IMR-90 (cell line): ENCODE data around the gene RANBP3. TPM values are rescaled to one million over a fixed set of nuclear protein-coding genes. Genes with fewer than 3 reads are reported as not detected.

Experiments
- ATAC-seq: fragments of 200-7000 bp; cut with Tn5 transposase; 2 replicates; pipeline ENCODE4 v1.9.1; 2020; ENCODE audit warnings: low read depth, mild to moderate bottlenecking, moderate library complexity
- BruUV-seq: library from RNA; stranded (reverse); fragments of 400-500 nt; replicated peaks from 2 replicates; lab custom pipeline; 2021; lab: Mats Ljungman, UMichigan
- CTCF ChIA-PET: fragments of 300-600 bp; formaldehyde crosslinking; extraction: SDS; loops from one replicate; lab custom pipeline; 2021; ENCODE audit warnings: antibody characterized with exemption; lab: Yijun Ruan, JAX
- POLR2A ChIA-PET: fragments of 300-600 bp; sonication (Branson Sonifier 250); formaldehyde crosslinking; loops from one replicate; lab custom pipeline; 2022; ENCODE audit warnings: antibody characterized with exemption; ENCODE audit not compliant: unreplicated experiment; lab: Charles Lee
- DNase-seq: peaks from one replicate; pipeline ENCODE4 v3.0.0; 2013
- H2AFZ ChIP-seq: replicated peaks from 2 replicates; pipeline ENCODE3; 2013; ENCODE audit warnings: low read length, mild to moderate bottlenecking; ENCODE audit not compliant: poor library complexity
- H2AK5ac ChIP-seq: 2 replicates; pipeline ENCODE4 v1.6.1; 2013; ENCODE audit warnings: low read depth, low read length, inconsistent platforms
- H2AK9ac ChIP-seq: replicated peaks from 2 replicates; pipeline ENCODE3; 2013; ENCODE audit warnings: mild to moderate bottlenecking, low read depth, low read length, moderate library complexity; ENCODE audit not compliant: poor library complexity
- H2BK120ac ChIP-seq: 2 replicates; pipeline ENCODE4 v1.6.1; 2013; ENCODE audit warnings: low read depth, low read length, inconsistent platforms
- H2BK15ac ChIP-seq: 3 replicates; pipeline ENCODE4 v1.6.1; 2013; ENCODE audit warnings: low read depth, low read length, inconsistent platforms
- H2BK20ac ChIP-seq: 2 replicates; pipeline ENCODE4 v1.6.1; 2013; ENCODE audit warnings: low read depth, mild to moderate bottlenecking, inconsistent platforms, low read length, moderate library complexity
- H2BK5ac ChIP-seq: 2 replicates; pipeline ENCODE4 v1.6.1; 2013; ENCODE audit warnings: mild to moderate bottlenecking, low read depth, low read length, inconsistent platforms; ENCODE audit not compliant: poor library complexity, severe bottlenecking
- H3K14ac ChIP-seq: replicated peaks from 2 replicates; pipeline ENCODE4 v1.6.1; 2013; ENCODE audit warnings: low read depth, low read length, inconsistent platforms
- H3K18ac ChIP-seq: 2 replicates; pipeline ENCODE4 v1.6.1; 2013; ENCODE audit warnings: low read depth, low read length, control low read depth
- H3K23ac ChIP-seq: 2 replicates; pipeline ENCODE4 v1.6.1; 2013; ENCODE audit warnings: low read depth, low read length, inconsistent platforms
- H3K27ac ChIP-seq: 2 replicates; pipeline ENCODE4 v1.5.1; 2013; ENCODE audit warnings: mild to moderate bottlenecking, control low read depth, low read length; ENCODE audit not compliant: insufficient read depth
- H3K27me3 ChIP-seq: 2 replicates; pipeline ENCODE4 v1.6.1; 2013; ENCODE audit warnings: low read length; ENCODE audit not compliant: control insufficient read depth, insufficient read depth
- H3K36me3 ChIP-seq: 2 replicates; pipeline ENCODE4 v1.6.1; 2013; ENCODE audit warnings: low read length, mixed read lengths; ENCODE audit not compliant: control insufficient read depth, insufficient read depth
- H3K4ac ChIP-seq: 2 replicates; pipeline ENCODE4 v1.6.1; 2013; ENCODE audit warnings: low read depth, low read length, inconsistent platforms
- H3K4me1 ChIP-seq: 2 replicates; pipeline ENCODE4 v1.6.1; 2013; ENCODE audit warnings: low read length, mixed read lengths; ENCODE audit not compliant: control insufficient read depth, insufficient read depth
- H3K4me2 ChIP-seq: 2 replicates; pipeline ENCODE4 v1.6.1; 2013; ENCODE audit warnings: low read depth, mild to moderate bottlenecking, control low read depth, low read length, moderate library complexity
- H3K4me3 ChIP-seq: 2 replicates; pipeline ENCODE4 v1.5.1; 2013; ENCODE audit warnings: low read depth, mild to moderate bottlenecking, control low read depth, low read length, moderate library complexity; ENCODE audit not compliant: insufficient read depth
- H3K56ac ChIP-seq: 2 replicates; pipeline ENCODE4 v1.6.1; 2013; ENCODE audit warnings: low read length, inconsistent platforms; ENCODE audit not compliant: insufficient read depth; ENCODE audit errors: extremely low read depth
- H3K79me1 ChIP-seq, 2 experiments: 2 replicates each; pipeline ENCODE4 v1.6.1; 2013; ENCODE audit warnings: low read length in 2 of 2, inconsistent platforms in 1 of 2, low read depth in 1 of 2
- H3K9ac ChIP-seq: 2 replicates; pipeline ENCODE4 v1.6.1; 2013; ENCODE audit warnings: low read depth, low read length, control low read depth
- H3K9me1 ChIP-seq: 2 replicates; pipeline ENCODE4 v1.6.1; 2013; ENCODE audit warnings: low read length, inconsistent platforms; ENCODE audit not compliant: insufficient read depth
- H3K9me3 ChIP-seq: 2 replicates; pipeline ENCODE4 v1.6.1; 2013; ENCODE audit warnings: low read length; ENCODE audit not compliant: control insufficient read depth, insufficient read depth
- H4K20me1 ChIP-seq: 2 replicates; pipeline ENCODE4 v1.6.1; 2013; ENCODE audit warnings: low read length, inconsistent platforms; ENCODE audit not compliant: insufficient read depth
- H4K5ac ChIP-seq: 2 replicates; pipeline ENCODE4 v1.6.1; 2013; ENCODE audit warnings: mild to moderate bottlenecking, low read depth, low read length, control low read depth
- H4K8ac ChIP-seq, 2 experiments: 2 replicates each; pipeline ENCODE4 v1.6.1; 2013; ENCODE audit warnings: low read depth in 2 of 2, low read length in 2 of 2, control low read depth in 1 of 2, inconsistent platforms in 1 of 2
- H4K91ac ChIP-seq: 2 replicates; pipeline ENCODE4 v1.6.1; 2013; ENCODE audit warnings: low read depth, low read length, inconsistent platforms; ENCODE audit not compliant: insufficient read depth
- WGBS, 2 experiments: methylation state at CpG; one replicate each; pipeline versions ENCODE4 v1.1.5 to v1.1.7; 2013; ENCODE audit warnings: missing lambda C conversion rate in 2 of 2; ENCODE audit not compliant: insufficient read length in 1 of 2; ENCODE audit errors: extremely low coverage in 2 of 2; 5-methylcytosine and 5-hydroxymethylcytosine counted together
- dilution Hi-C: fragments of 300-500 bp; cut with HindIII; formaldehyde crosslinking; loops from one replicate; pipeline ENCODE4 v1.14.3; 2018; ENCODE audit warnings: low sequenced_read_pairs; ENCODE audit not compliant: unreplicated experiment
- in situ Hi-C: fragments of 300-500 bp; cut with MboI; formaldehyde crosslinking; loops from 3 replicates; pipeline ENCODE4 v1.14.3; 2019; ENCODE audit warnings: low sequenced_read_pairs, inconsistent platforms, mixed read lengths
- intact Hi-C: fragments of 100-400 bp; cut with micrococcal nuclease; formaldehyde crosslinking; loops from 2 replicates; pipeline ENCODE4 v1.10.0; 2022
- polyA plus RNA-seq, 3 experiments: library from polyadenylated mRNA; depleted of rRNA; stranded (reverse); fragments of >200 nt; gene quantifications; 2 replicates each; pipeline ENCODE4 v1.2.3, GENCODE V29; 2012; ENCODE audit warnings: low replicate concordance in 1 of 3
- total RNA-seq: library from RNA; depleted of rRNA; stranded (reverse); fragments of >200 nt; gene quantifications from 2 replicates; pipeline ENCODE4 v1.2.3, GENCODE V29; 2012
- TF ChIP-seq, protein P1 (sequence below): fragments of 150-350 bp; IDR thresholded peaks from 2 replicates; pipeline ENCODE4 v1.6.1; 2017; ENCODE audit warnings: mild to moderate bottlenecking, antibody characterized with exemption, low read length, low read depth

RANBP3 gene
- total and polyA plus RNA-seq, 2 of the 4 experiments (the other 2 are of a cell fraction): 42.5 to 111 TPM

- no TSS peak for BruUV-seq
- Histone ChIP-seq H2AK9ac (no peak overlapping the region), H3K56ac (no peak overlapping the region), H3K4ac (no peak overlapping the region), H3K14ac (no peak overlapping the region), H4K5ac (no peak overlapping the region), H3K79me1 (no peaks in the 10 kb centered on the region), H3K4me2 (no peak overlapping the region), H4K20me1 (no peaks in the 10 kb centered on the region), H3K9ac (no peak overlapping the region), H3K4me3 (no peak overlapping the region), H4K8ac (no peak overlapping the region), H2BK120ac (no peak overlapping the region), H4K91ac (no peak overlapping the region), H3K23ac (no peak overlapping the region), H3K18ac (no peak overlapping the region), H3K9me3 (no peaks in the 10 kb centered on the region), H2BK5ac (no peak overlapping the region), H2BK15ac (no peak overlapping the region), H3K27me3 (no peaks in the 10 kb centered on the region), H3K4me1 (peaks cover 9% of the 10 kb centered on the region), H2AK5ac (no peak overlapping the region), H3K9me1 (no peaks in the 10 kb centered on the region), H3K36me3 (no peaks in the 10 kb centered on the region), H3K27ac (no peak overlapping the region), H2AFZ (peak overlapping the region; percentile 14), H2BK20ac (no peak overlapping the region)
- intact Hi-C loops: no loop called here
- in situ Hi-C loops: no loop called here
- ChIA-PET CTCF (interaction anchor here (1.5 kb wide), 1 partner anchor 51 kb away, joined by 4 read pairs; no protein-coding TSS in a partner anchor), POLR2A (no interaction called here)
- DNase-seq (no peak), ATAC-seq (no peak)
- TF ChIP-seq, protein P1, sequence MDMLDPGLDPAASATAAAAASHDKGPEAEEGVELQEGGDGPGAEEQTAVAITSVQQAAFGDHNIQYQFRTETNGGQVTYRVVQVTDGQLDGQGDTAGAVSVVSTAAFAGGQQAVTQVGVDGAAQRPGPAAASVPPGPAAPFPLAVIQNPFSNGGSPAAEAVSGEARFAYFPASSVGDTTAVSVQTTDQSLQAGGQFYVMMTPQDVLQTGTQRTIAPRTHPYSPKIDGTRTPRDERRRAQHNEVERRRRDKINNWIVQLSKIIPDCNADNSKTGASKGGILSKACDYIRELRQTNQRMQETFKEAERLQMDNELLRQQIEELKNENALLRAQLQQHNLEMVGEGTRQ: no peak
- dilution Hi-C loops: no loop called here
- WGBS, 2 experiments: no CpG with 5 or more reads among the region's 10 CpGs
Observed at GRCh38 chr19:6018786-6019185, 40.8 kb upstream of the RANBP3 start.
